Putamen (tissue), 1 donor: ENCODE results near the gene MBNL2.

ENCODE experiments used
- DNase-seq: peaks from one replicate; pipeline ENCODE4 v3.0.0-alpha.2; 2016; ENCODE audit warnings: low spot score

MBNL2 gene

GRCh38 chr13:97423300-97424045 lies 201.3 kb downstream of the MBNL2 start:
- DNase-seq = no peak

GRCh38 chr13:97425590-97425989 lies 203.5 kb downstream of the MBNL2 start:
- DNase-seq = no peak

GRCh38 chr13:97426695-97427094 lies 204.6 kb downstream of the MBNL2 start:
- DNase-seq = no peak

GRCh38 chr13:97429681-97430081 lies 207.5 kb downstream of the MBNL2 start:
- peak; percentile 68 for DNase-seq

GRCh38 chr13:97430296-97430695 lies 208.2 kb downstream of the MBNL2 start:
- DNase-seq = peak; percentile 23

GRCh38 chr13:97431171-97431764 lies 209.1 kb downstream of the MBNL2 start:
- DNase-seq = no peak

- DNase-seq = no peak
These were observed 210.2 kb downstream of the MBNL2 start for GRCh38 chr13:97432232-97432916.

- DNase-seq = peak; percentile 100
These were observed 211.0 kb downstream of the MBNL2 start for GRCh38 chr13:97432917-97433726.

- peak; percentile 91 for DNase-seq
These were observed 211.7 kb downstream of the MBNL2 start, which contains the start of gene RAP2A for GRCh38 chr13:97433727-97434396. Gene RAP2A, plus strand, starts transcription at chr13:97434169. Its CDS starts 302 bp downstream, at chr13:97434471.

- DNase-seq = peak; percentile 26
These were observed 212.5 kb downstream of the MBNL2 start for GRCh38 chr13:97434397-97435201.

GRCh38 chr13:97435323-97435722 lies 213.2 kb downstream of the MBNL2 start:
- no peak for DNase-seq

GRCh38 chr13:97435794-97436193 lies 213.7 kb downstream of the MBNL2 start:
- DNase-seq = no peak

- no peak for DNase-seq
These were observed 214.7 kb downstream of the MBNL2 start for GRCh38 chr13:97436845-97437244.

GRCh38 chr13:97437729-97438128 lies 215.6 kb downstream of the MBNL2 start:
- no peak for DNase-seq

- no peak for DNase-seq
These were observed 216.9 kb downstream of the MBNL2 start for GRCh38 chr13:97438856-97439595.

- no peak for DNase-seq
These were observed 218.6 kb downstream of the MBNL2 start for GRCh38 chr13:97440598-97441170.

GRCh38 chr13:97441368-97441767 lies 219.2 kb downstream of the MBNL2 start:
- DNase-seq = no peak
